AG08396 (cell line): Measurements from ENCODE around the gene ACYP2.

Experiments used
- DNase-seq: peaks from one replicate; pipeline ENCODE4 v3.0.0; 2012; ENCODE audit warnings: low spot score, mixed read lengths

ACYP2 gene

DNA sequence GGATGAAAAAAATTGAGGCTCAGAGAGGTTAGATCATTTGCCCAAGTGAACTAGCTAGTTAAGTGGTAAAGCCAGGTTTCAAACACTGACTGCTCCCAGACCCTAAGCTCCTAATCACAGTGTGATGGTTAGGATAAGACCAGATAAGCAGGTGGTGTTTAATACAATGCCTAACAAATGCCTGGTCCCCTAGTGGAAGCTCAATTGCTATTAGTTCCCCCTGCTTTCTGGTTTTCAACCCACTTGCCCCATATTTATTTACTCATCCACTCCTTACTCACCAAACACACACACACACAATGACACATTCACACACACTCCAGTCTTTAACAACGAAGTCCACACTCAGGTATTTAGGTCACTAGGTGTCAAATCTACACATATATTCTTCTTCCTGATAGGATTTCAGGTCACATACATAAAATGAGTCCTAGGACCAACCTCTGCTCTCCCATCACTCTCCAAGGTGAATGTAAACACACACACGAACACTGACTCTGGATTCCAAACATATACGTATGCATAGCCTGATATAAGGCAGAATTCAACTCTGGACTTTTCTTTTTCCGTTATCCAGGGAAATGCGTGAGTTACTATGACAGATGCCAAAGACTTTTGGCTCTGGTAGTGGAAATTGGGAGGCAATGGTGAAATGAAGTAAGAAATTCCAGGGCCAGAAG, 214.2 kb downstream of the ACYP2 start:
- DNase-seq, result no peak

DNA sequence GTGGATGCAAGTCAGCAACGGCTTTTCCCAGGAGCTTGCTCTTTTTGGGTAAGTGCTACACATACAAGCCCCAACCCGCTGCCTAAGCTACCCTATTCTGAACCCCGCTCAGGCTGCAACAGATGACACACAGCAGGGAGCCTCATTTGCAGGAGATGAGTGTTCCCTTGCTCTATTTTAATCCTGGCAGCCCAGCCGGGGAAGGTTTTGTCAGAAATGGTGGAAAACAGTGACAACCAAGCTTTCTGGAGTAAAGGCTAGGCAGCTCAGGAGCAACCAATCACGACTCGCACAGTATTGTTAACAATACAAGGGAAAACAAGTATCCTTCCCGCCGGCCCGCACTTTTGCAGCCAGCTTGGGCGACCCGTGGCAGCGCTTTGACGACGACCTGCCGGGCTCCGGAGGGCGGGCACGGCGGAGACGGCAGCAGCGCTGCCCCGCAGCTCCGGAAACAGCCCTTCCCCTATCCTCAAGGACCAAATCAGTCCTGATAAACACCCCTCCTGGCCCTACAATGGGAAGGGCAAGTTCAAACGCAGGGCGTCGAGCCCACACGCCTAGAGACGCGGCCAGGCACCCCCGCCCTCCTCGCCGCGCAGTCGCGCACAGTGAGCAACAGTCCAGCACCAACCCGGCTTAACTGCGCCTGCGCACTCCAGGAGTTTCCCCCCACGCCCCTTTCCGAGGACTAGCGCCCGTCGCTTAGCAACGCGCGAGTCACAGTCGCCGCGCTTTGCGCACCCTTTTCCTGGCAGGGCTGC, 214.9 kb downstream of the ACYP2 start:
- peak; percentile 98 for DNase-seq

DNA sequence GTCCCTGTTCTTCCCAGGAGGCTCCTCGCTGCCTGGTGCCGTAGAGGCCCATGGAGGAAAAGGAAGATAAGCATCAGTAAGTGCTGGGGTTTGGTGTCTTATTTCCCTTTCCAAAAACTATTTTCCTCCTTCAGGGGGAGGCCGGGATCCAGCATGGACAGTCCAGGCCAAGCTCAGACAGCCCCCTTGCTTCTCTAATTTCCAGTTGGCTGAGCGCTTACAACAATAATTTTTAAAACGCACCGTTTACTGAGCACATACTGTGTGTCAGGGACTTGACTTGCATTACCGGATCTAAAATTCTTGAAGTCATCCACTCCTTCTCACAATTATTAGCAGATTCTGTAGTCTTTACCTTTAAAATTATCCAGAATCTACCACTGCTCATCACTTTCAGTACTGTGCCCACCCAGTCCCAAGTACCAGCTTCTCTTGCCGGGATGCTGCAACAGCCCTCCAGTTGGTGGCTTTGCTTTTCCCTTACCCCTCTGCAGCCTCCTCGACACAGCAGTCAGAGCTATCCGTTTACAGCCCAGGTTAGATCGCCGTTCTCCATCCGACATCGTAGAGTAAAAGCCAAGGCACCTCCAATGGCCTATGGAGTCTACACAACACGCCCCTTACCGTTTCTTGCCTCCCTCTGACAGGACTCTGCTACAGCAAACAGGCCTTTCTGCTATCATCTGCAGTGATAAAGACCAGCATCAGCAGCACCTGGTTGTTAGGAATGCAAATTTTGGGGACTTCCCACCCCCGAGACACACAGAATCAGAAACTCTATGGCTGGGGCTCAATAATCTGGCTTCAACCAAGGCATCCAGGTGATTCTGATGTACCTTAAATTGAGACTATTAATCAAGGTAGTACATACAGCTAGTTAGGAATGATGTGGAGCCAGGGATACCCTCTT, 215.8 kb downstream of the ACYP2 start:
- DNase-seq, result no peak

DNA sequence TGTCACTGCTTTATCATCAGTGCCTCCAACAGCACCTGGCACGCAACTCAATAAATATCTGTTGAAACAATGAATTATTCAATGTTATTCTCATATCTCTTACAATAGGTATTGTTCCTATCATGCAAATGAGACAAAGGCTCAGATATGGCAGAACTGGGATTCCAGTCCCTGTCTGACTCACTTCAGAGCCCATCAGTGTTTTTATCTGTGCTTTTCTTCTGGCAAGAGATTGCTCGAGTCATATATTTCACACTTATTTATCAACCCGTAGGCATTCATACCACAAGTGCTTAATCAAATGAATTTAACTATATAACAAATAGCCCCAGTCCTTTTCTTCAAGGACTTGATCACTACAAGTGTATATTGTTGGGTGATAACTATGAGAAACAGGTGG, 217.0 kb downstream of the ACYP2 start:
- DNase-seq, result no peak

DNA sequence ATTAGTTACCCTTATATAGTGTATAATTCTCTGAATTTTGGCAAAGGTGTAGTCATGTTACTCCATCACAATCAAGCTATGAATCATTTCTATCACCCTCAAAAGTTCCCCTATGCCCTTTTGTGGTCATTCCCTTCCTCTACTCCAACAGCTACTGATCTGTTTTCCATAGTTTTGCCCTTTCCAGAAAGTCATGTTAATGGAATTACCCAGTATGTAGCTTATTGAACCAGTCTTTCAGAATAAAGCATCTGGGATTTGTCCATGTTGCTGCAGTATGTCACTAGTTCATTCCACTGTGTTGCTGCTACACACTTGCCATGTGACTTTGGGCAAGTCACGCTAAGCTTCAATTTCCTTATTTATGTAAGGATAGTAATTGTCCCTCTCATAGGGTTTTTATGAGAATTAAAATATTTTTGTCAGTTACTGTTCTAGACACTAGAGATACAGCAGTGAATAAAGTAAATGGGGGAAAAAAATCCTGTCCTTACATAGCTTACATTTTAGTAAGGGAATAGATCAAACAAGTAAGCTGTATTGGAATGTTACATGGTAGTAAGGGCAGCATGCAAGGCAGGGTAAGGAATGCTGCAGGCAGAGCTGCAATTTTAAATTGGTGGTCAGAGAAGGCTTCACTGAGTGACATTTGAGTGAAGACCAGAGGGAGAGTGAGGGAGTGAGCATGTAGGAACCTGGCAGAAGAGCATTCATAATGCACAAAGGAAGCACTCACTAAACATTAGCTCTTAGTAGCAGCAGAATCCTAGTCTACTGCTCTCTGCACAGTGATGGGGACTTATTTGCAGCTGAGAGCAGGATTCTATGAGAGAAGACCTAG, 220.9 kb downstream of the ACYP2 start:
- DNase-seq, result peak; percentile 58

DNA sequence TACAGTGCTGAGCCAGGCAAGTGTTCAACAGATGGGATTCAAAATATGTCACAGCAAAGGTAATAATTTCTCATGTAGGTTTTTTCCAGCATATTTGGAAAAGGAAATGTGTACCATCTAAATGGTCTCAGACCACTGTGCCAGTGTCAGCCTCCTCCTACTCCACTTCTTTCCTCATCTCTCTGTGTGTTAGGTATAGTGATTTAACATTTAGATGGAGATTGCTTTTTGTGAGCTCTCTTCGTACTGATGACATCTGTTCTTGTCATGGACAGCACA, 221.5 kb downstream of the ACYP2 start:
- no peak for DNase-seq

DNA sequence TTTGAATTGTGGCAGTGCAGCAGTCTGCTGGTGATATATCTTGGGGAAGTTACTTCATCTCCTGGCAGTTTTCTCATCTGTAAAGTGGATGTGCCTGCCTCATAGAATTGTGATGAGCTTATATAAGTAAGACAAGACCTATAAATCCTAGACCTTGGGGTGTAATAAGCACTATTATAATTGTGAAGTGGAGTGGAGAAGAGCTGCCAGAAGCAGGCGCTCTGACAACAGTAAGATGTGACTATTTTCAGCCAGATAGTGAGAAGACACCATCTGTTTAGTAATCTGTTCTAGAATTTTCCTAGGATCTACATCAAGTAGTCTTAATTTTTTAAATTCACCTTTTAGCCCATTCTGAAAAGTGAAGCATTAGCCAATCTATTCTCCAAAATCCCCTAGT, 226.2 kb downstream of the ACYP2 start:
- no peak for DNase-seq

DNA sequence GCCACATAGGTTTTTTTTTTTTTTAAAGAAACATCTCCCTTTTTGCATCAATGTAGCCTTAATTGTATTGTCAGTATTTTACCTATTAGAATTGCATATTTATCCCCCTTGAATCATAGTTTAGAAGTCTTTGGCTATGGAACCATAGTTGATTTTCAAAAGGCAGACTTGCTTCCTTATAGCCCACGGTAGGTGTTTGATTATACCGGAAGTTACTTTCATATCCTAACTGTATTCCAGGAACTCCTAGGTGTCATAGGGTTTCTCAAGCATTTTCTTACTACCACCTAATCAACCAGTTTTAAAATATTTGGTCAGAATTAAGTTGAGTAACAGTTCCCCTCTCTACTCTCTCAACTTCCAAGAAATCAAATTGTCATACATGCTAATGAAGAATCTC, 227.2 kb downstream of the ACYP2 start:
- DNase-seq, result no peak

DNA sequence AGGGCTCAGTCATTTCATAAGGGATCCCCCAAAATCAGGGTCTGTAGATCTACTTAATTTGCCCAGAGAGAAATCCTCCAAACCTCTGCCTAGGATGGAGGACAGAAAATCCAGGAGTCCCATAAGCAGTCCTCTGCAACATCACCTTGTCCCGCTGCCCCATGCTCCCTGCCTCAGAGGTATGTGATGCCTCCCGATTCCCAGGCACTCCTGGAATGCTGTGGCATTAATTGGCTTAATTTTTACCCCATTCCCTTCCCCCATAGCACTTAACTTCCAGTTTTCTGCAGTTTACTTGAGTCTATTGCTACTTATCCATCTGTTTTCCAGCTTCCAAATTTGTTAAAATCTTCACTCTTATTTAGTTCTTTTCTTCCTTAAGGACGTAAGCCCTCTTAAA, 232.2 kb downstream of the ACYP2 start:
- DNase-seq, result no peak

DNA sequence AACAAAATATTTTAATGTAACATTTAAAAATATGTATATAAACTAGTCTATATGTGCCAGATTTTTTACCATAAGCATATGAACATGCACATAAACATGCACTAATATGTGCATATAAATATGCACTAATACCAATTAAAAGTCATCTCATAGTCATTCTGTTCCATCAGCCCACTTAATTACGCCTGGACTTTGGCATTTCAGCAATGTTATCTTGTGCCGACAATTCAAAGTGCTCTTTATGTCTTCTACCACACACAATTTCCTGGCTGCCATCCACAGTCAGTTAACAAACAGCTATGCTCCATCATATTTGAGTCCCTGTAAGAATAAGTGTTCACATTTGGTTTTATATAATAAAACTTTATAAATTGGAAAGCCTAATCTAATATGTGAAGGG, 233.2 kb downstream of the ACYP2 start:
- DNase-seq, result no peak

DNA sequence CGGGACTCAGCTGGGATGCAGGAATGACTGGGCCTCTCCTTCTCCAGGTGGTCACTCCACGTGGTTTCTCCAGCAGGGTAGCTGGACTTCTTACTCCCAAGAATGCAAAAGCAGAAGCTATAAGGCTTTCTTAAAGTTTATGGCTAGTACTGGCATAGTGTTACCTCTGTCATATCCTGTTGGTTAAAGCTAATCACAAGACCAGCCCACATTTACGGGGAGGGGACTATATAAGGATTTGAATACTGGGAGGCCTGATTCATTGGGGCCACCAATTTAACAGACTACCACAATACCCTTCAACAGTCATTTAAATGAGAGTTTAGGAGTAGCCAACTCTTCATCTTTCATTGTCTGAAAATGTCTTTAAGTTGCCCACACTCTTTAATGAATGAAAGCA, 235.0 kb downstream of the ACYP2 start:
- DNase-seq, result no peak

DNA sequence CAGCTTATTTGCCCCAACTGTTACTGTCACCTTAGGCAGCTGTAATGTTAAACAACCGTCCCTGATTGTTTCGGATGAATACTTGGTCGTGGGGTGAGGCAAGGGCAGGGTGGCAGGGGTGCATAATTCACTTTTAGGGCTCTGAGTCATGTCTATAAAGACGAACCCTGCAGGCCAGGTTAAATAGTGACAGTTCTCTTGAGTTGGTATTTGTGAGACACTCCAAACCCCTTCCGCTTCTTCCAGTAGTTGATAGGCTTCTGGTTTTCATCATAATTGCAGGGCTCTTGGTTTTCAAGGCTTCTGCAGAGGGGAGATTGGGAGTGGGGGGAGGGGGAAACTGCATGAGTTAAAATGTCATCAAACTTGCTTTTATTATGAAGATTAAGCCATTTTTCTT, 237.8 kb downstream of the ACYP2 start:
- DNase-seq, result no peak
